Esophagus mucosa (tissue), 1 donor: ENCODE data around the gene PFAS. TPM values are rescaled to one million over a fixed set of nuclear protein-coding genes. Genes with fewer than 3 reads are reported as not detected.
A peak's percentile ranks its signal among the peaks of the same experiment; 100 is the strongest.

Source experiments
- ATAC-seq: fragments of 200-7000 bp; cut with Tn5 transposase; one replicate; pipeline ENCODE4 v1.9.1; 2020
- total RNA-seq: library from RNA; stranded (reverse); gene quantifications from one replicate; pipeline ENCODE4 v1.2.4, GENCODE V29; 2023
- donor health status: DM: yes; HTN: yes; CAD: no.

The PFAS gene
- total RNA-seq, 1 donor from 2014 or later = 25.1 TPM

DNA sequence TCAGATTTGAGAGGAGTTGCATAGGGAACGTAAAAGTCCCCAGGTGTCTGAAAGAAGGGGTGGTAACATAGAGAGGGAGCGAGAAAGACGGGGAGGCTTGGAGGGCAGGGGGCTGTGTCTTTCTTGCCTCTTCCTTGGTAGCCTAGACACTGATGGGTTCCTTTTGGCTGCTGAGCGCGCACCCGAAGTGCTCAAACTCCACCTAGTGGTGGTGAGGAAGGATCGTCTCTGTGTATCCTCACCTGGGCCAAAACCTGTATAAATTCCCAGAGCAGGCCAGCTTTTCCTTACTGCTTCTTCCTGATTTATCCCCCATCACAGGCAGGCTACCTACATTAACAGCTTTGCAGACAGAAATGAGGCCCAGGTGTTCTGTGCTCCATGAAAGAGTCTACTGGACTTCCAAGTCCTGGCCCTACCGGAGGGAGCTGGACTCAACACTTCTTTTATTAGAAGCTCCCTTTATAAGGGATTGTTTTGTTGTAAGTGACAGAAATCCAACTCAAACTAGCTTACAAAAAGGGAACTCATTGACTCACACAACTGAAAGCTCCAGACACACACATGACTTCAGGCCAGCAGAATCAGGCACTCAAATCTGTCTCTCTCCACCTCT lies 51.6 kb downstream of the PFAS start:
- peak; percentile 87 for ATAC-seq

DNA sequence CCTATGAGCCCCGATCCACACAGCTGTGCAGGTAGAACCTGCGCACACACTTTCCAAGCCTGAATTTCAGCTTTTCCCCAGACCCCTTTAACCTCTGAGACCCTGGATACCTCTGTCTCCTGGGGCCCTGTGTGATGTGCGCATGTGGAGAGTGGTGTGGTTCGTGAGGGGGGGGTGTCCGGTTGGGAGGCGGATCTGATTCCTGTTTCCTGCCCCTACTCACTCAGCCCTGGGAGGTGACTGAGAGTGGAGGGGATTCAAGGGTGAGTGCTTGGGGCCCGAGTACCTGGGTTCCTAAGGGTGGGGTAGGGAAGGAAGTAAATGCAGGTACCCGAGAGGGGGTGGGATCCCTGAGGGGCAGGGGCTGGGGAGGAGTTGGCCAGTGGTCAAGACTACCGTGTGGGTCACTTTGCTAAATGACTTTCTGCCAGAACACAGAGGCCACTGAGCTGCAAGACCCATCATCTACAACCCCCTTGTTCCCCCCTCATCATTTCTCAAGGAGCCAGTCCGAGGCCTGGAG lies 61.6 kb downstream of the PFAS start:
- ATAC-seq = peak; percentile 38

DNA sequence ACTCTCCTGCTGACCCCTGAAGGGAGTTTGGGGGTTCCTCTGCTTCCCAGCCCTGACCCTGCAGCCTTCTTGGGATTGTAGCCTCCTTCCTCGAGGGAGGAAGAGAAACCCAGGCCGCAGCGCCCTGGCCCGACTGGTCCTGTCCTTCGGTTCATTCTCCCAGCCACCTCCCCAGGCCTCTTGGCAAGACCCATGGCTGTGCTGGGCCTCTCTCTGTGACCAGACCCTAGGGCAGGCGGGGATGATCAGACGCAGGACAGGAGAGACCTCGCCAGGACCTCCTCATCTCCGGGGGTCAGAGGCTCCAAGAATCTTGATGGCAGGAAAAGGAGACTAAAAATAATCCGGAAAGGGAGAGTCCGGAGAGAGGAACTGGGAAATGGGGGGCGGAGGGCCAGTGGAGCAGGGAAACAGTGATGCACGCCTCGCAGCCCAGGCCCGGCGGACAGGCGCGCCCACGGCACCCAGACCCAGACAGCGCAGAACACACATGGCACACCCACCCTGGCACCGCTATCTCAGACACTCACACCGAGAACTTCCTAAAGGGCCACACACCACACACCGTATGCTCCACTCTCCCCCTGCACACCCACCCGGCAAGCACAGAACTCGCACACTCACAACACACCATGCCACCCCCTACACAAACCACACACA lies 62.2 kb downstream of the PFAS start:
- peak; percentile 16 for ATAC-seq

DNA sequence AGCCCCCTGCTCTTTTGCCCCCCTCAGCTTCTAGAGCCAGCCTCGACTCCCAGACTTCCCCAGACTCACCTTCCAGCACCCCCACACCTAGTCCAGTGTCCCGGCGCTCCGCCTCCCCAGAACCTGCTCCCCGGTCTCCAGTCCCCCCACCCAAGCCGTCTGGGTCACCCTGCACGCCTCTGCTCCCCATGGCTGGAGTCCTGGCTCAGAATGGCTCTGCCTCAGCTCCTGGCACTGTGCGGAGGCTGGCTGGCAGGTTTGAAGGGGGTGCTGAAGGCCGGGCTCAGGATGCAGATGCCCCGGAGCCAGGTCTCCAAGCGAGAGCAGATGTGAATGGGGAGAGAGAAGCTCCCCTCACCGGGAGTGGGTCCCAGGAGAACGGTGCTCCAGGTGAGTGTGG lies 63.2 kb downstream of the PFAS start:
- no peak for ATAC-seq

DNA sequence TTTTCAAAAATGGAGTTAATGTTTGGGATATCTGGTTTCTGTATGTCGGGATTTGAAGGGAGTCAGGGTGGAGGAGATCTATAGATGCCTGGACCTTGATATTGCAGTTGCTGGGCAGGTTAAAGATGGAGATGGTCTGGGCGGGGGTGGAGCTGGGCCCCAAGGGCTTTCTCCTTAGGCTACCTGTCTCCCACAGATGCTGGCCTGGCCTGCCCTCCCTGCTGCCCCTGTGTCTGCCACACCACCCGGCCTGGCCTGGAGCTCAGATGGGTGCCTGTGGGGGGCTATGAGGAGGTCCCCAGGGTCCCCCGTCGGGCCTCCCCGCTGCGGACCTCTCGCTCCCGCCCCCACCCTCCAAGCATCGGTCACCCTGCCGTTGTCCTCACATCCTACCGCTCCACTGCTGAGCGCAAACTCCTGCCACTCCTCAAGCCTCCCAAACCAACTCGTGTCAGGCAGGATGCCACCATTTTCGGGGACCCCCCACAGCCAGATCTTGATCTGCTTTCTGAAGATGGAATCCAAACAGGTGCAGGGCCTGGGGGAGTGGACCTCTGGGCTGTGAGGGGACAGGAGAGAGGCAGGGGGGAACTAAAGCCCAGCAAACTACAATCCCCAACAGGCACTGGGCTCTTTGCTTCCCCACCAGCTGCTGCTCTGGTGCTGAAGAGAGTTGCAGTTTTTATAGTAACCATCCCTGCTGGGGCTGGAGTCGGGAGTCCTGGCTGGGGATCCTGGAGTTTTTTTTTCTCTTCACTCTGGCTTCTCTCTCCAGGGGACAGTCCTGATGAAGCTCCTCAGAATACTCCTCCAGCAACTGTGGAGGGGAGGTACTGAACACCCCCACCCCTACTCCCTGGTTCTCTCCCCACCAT lies 63.9 kb downstream of the PFAS start:
- ATAC-seq = no peak

DNA sequence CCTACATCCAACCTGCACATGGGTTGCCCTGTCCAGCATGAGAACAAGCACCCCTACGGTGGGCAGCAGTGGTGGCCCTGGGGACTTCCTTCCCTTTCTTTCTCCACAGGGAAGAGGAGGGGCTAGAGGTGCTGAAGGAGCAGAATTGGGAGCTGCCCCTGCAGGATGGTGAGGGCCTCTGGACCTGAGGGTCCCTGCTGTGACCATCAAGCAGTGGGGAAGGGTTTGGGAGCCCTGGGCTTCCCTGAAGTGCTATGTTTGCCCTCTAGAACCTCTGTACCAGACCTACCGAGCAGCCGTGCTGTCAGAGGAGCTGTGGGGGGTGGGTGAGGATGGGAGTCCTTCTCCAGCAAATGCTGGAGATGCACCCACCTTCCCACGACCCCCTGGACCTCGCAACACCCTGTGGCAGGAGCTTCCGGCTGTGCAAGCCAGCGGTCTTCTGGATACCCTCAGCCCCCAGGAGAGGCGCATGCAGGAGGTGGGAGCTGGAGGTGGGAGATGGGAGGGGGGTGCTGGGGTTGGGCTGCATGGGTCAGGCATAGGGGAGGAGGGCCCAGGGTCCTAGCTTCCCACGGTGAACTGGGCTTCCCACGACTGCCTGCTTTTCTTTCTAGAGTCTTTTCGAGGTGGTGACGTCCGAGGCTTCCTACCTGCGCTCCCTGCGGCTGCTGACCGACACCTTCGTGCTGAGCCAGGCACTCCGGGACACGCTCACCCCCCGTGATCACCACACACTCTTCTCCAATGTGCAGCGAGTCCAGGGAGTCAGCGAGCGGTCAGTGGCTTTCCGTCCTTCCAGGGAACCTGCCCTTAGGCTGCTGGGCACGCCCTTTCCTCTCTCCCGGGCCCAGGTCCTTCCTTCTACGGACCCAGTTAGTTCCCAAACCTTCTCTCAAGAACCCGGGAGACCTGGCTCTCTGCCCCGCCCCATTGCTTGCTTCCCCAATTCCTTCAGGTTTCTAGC lies 66.0 kb downstream of the PFAS start:
- ATAC-seq = no peak

DNA sequence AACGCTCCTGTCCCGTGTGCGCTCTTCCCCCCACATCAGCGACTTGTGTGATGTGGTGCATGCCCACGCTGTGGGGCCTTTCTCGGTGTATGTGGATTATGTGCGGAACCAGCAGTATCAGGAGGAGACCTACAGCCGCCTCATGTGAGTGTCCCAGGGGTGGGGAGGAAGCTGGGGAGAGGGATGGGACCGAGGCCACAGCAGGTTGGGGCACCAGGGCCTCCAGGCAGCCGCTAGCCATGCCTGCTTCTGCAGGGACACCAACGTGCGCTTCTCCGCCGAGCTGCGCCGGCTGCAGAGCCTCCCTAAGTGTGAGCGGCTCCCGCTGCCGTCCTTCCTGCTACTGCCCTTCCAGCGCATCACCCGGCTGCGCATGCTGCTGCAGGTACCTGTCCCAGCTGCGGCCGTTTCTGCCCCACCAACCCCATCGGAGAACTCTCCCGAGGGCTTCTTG lies 66.7 kb downstream of the PFAS start:
- peak; percentile 40 for ATAC-seq

DNA sequence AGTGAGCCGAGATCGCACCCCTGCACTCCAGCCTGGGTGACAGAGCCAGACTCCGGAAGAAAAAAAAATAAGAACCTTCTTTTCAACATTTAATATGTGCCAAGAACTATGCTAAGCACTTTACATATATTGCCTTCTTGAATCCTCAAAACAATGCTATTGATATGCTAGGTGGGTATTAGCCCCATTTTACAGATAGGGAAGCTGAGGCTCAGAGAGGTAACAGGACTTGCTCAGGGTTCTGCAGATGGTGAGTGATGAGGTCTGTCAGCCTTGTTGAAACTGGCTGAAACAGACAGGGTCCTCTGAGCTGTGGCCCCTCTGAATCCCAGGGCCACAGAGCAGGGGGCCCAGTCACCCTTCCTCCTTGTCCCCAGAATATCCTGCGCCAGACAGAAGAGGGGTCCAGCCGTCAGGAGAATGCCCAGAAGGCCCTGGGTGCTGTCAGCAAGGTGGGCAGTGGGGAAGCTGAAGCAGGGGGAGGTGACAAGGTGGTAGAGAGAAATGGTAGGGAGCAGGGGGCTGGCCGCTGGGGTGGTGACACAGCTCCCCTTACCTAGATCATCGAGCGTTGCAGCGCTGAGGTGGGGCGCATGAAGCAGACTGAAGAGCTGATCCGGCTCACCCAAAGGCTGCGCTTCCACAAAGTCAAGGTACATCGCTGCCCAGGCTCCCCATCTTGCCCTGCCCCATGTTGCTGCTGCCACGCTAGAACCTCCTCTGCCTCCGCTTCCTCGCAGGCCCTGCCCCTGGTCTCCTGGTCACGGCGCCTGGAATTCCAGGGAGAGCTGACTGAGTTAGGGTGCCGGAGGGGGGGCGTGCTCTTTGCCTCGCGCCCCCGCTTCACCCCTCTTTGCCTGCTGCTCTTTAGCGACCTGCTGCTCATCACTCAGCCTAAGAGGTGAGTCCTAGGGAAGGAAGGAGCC lies 69.2 kb downstream of the PFAS start:
- ATAC-seq = no peak

Other genes starting within 250 kb of the PFAS start
- gene GUCY2D, start 246.7 kb upstream of the PFAS start, total RNA-seq = 3.5 TPM
- gene ALOX15B, start 210.2 kb upstream of the PFAS start, total RNA-seq = 121 TPM
- 15.0 TPM for gene ALOX12B, start 161.6 kb upstream of the PFAS start, total RNA-seq
- gene ALOXE3, start 130.8 kb upstream of the PFAS start, total RNA-seq = 4.0 TPM
- gene HES7, start 125.2 kb upstream of the PFAS start, total RNA-seq = 0.40 TPM
- gene PER1, start 96.9 kb upstream of the PFAS start, total RNA-seq = 65.0 TPM
- 20.9 TPM for gene VAMP2, start 86.3 kb upstream of the PFAS start, total RNA-seq
- 17.5 TPM for gene TMEM107, start 72.9 kb upstream of the PFAS start, total RNA-seq
- 6.3 TPM for gene BORCS6, start 59.1 kb upstream of the PFAS start, total RNA-seq
- 22.0 TPM for gene AURKB, start 38.7 kb upstream of the PFAS start, total RNA-seq
- gene CTC1, start 1.2 kb upstream of the PFAS start, total RNA-seq = 10.0 TPM
- gene RANGRF, start 39.4 kb downstream of the PFAS start, total RNA-seq = 12.7 TPM
- gene SLC25A35, start 46.1 kb downstream of the PFAS start, total RNA-seq = 2.6 TPM
- gene ARHGEF15, start 61.0 kb downstream of the PFAS start, total RNA-seq = 1.8 TPM
- gene ODF4, start 90.6 kb downstream of the PFAS start, total RNA-seq = not detected
- 1,742 TPM for gene RPL26, start 133.9 kb downstream of the PFAS start, total RNA-seq
- 10.8 TPM for gene RNF222, start 148.5 kb downstream of the PFAS start, total RNA-seq
- 75.9 TPM for gene NDEL1, start 186.6 kb downstream of the PFAS start, total RNA-seq